ENCODE measurements around the gene MAF.

The MAF gene

GRCh38 chr16:79557421-79557820, 43.1 kb downstream of the MAF start:
- Histone ChIP-seq H3K9me3 (ENCODE audit: control insufficient read depth in 1 of 2, low read length in 2 of 2) (no peaks in the 10 kb centered on the region), H3K27ac (ENCODE audit: low read depth, low read length) (no peak overlapping the region), H3K36me3 (ENCODE audit: control insufficient read depth in 1 of 2, insufficient read depth in 2 of 2, low read length in 2 of 2) (no peaks in the 10 kb centered on the region), H3K27me3 (ENCODE audit: control insufficient read depth in 1 of 2, insufficient read depth in 2 of 2, low read length in 2 of 2) (no peaks in the 10 kb centered on the region), H3K4me3 (ENCODE audit: low read depth in 1 of 2, low read length in 2 of 2) (no peak overlapping the region), H3K9ac (ENCODE audit: low read depth in 1 of 2, low read length in 2 of 2) (no peak overlapping the region), H3K4me1 (ENCODE audit: control insufficient read depth in 1 of 2, insufficient read depth in 2 of 2, low read length in 2 of 2) (no peaks in the 10 kb centered on the region)

GRCh38 chr16:79554912-79555311, 45.6 kb downstream of the MAF start:
- H3K36me3 ChIP-seq (ENCODE audit: control insufficient read depth in 1 of 2, insufficient read depth in 2 of 2, low read length in 2 of 2) = no peaks in the 10 kb centered on the region
- H3K27me3 ChIP-seq (ENCODE audit: control insufficient read depth in 1 of 2, insufficient read depth in 2 of 2, low read length in 2 of 2) = no peaks in the 10 kb centered on the region
- no peaks in the 10 kb centered on the region for H3K4me1 ChIP-seq (ENCODE audit: control insufficient read depth in 1 of 2, insufficient read depth in 2 of 2, low read length in 2 of 2)
- no peak overlapping the region for H3K27ac ChIP-seq (ENCODE audit: low read depth, low read length)
- H3K4me3 ChIP-seq (ENCODE audit: low read depth in 1 of 2, low read length in 2 of 2) = no peak overlapping the region
- no peak overlapping the region for H3K9ac ChIP-seq (ENCODE audit: low read depth in 1 of 2, low read length in 2 of 2)
- no peaks in the 10 kb centered on the region for H3K9me3 ChIP-seq (ENCODE audit: control insufficient read depth in 1 of 2, low read length in 2 of 2)

DNA sequence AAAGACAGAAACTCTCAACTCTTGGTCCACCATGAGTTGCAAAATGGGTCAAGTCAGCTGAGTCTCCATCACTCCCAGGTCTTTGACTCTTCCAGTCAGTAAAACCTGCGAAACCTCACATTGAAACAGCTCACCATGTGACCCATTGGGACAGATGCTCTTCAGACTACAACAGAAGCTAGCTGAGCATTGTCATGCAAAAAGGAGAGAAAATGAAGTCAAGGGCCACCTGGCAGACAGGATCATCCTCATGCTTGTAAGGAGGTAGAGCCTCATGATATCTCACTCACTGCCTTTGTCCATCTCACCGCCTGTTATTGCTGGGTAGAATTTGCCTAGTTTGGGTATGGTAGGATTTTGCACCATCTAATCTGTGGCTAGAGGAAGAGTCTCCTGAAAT, 50.2 kb downstream of the MAF start:
- H3K4me3 ChIP-seq (ENCODE audit: low read depth in 1 of 2, low read length in 2 of 2) = no peak overlapping the region
- H3K36me3 ChIP-seq (ENCODE audit: control insufficient read depth in 1 of 2, insufficient read depth in 2 of 2, low read length in 2 of 2) = no peaks in the 10 kb centered on the region
- H3K9ac ChIP-seq (ENCODE audit: low read depth in 1 of 2, low read length in 2 of 2) = no peak overlapping the region
- no peaks in the 10 kb centered on the region for H3K9me3 ChIP-seq (ENCODE audit: control insufficient read depth in 1 of 2, low read length in 2 of 2)
- no peaks in the 10 kb centered on the region for H3K27me3 ChIP-seq (ENCODE audit: control insufficient read depth in 1 of 2, insufficient read depth in 2 of 2, low read length in 2 of 2)
- no peaks in the 10 kb centered on the region for H3K4me1 ChIP-seq (ENCODE audit: control insufficient read depth in 1 of 2, insufficient read depth in 2 of 2, low read length in 2 of 2)
- H3K27ac ChIP-seq (ENCODE audit: low read depth, low read length) = no peak overlapping the region

DNA sequence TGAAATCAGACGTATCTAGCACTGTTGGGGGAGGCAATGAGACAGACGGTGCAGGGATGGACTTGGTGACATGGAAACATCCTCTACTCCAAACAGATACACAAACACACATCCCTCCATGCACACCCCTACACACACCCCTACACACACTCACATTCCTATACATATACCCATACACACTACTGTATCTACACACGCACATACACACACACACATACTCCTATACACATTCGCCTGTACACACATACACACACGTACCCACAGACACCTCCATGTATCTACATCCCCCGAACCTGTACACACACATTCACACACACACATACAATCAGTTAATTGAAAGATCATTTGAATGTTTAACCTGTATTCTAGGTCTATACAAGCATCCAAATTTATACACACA, 53.5 kb downstream of the MAF start:
- no peaks in the 10 kb centered on the region for H3K9me3 ChIP-seq (ENCODE audit: control insufficient read depth in 1 of 2, low read length in 2 of 2)
- H3K27ac ChIP-seq (ENCODE audit: low read depth, low read length) = no peak overlapping the region
- H3K4me3 ChIP-seq (ENCODE audit: low read depth in 1 of 2, low read length in 2 of 2) = no peak overlapping the region
- no peaks in the 10 kb centered on the region for H3K4me1 ChIP-seq (ENCODE audit: control insufficient read depth in 1 of 2, insufficient read depth in 2 of 2, low read length in 2 of 2)
- no peaks in the 10 kb centered on the region for H3K27me3 ChIP-seq (ENCODE audit: control insufficient read depth in 1 of 2, insufficient read depth in 2 of 2, low read length in 2 of 2)
- no peaks in the 10 kb centered on the region for H3K36me3 ChIP-seq (ENCODE audit: control insufficient read depth in 1 of 2, insufficient read depth in 2 of 2, low read length in 2 of 2)
- no peak overlapping the region for H3K9ac ChIP-seq (ENCODE audit: low read depth in 1 of 2, low read length in 2 of 2)

Measured in duodenal mucosa (tissue), 2 donors.